BE2C (cell line): ENCODE data around the gene MS4A5.

Source experiments
- DNase-seq: peaks from one replicate; pipeline ENCODE4 v3.0.0-alpha.2; 2020
- H3K27me3 ChIP-seq: fragments of 250-450 bp; sonication (Bioruptor Pico); 2 replicates; pipeline ENCODE4 v1.5.1; 2020; ENCODE audit warnings: mild to moderate bottlenecking
- H3K36me3 ChIP-seq: fragments of 250-450 bp; sonication (Bioruptor Pico); 2 replicates; pipeline ENCODE4 v1.5.1; 2020; ENCODE audit warnings: mild to moderate bottlenecking
- H3K4me1 ChIP-seq: fragments of 250-450 bp; sonication (Bioruptor Pico); 2 replicates; pipeline ENCODE4 v1.5.1; 2020
- H3K4me3 ChIP-seq: 2 replicates; pipeline ENCODE4 v1.5.1; 2011; ENCODE audit warnings: low read depth, low read length
- H3K9me3 ChIP-seq: fragments of 250-450 bp; sonication (Bioruptor Pico); 2 replicates; pipeline ENCODE4 v1.5.1; 2020
- CTCF ChIP-seq: IDR thresholded peaks from 2 replicates; pipeline ENCODE4 v1.5.1; 2012; ENCODE audit warnings: mild to moderate bottlenecking, low read depth, low read length

MS4A5 gene

GRCh38 chr11:60459345-60459744, 30.0 kb downstream of the MS4A5 start:
- no peak for TF ChIP-seq CTCF
- no peak for DNase-seq
- Histone ChIP-seq H3K4me1 (no peaks in the 10 kb centered on the region), H3K27me3 (no peaks in the 10 kb centered on the region), H3K36me3 (no peaks in the 10 kb centered on the region), H3K4me3 (no peak overlapping the region), H3K9me3 (no peaks in the 10 kb centered on the region)

GRCh38 chr11:60468829-60469228, 39.5 kb downstream of the MS4A5 start:
- Histone ChIP-seq H3K4me3 (no peak overlapping the region), H3K4me1 (no peaks in the 10 kb centered on the region), H3K36me3 (no peaks in the 10 kb centered on the region), H3K27me3 (no peaks in the 10 kb centered on the region), H3K9me3 (no peaks in the 10 kb centered on the region)
- no peak for TF ChIP-seq CTCF
- no peak for DNase-seq

GRCh38 chr11:60469723-60470122, 40.4 kb downstream of the MS4A5 start:
- TF ChIP-seq CTCF = no peak
- DNase-seq = no peak
- Histone ChIP-seq H3K27me3 (no peaks in the 10 kb centered on the region), H3K9me3 (no peaks in the 10 kb centered on the region), H3K4me3 (no peak overlapping the region), H3K4me1 (no peaks in the 10 kb centered on the region), H3K36me3 (no peaks in the 10 kb centered on the region)

- no peak for TF ChIP-seq CTCF
- Histone ChIP-seq H3K4me3 (no peak overlapping the region), H3K27me3 (no peaks in the 10 kb centered on the region), H3K9me3 (no peaks in the 10 kb centered on the region), H3K4me1 (no peaks in the 10 kb centered on the region), H3K36me3 (no peaks in the 10 kb centered on the region)
- DNase-seq = no peak
These were observed 47.7 kb downstream of the MS4A5 start for GRCh38 chr11:60477035-60477445.

- DNase-seq = no peak
- Histone ChIP-seq H3K27me3 (no peaks in the 10 kb centered on the region), H3K4me1 (no peaks in the 10 kb centered on the region), H3K9me3 (no peaks in the 10 kb centered on the region), H3K4me3 (no peak overlapping the region), H3K36me3 (no peaks in the 10 kb centered on the region)
- no peak for TF ChIP-seq CTCF
These were observed 53.0 kb downstream of the MS4A5 start for GRCh38 chr11:60482361-60482760.

- DNase-seq = no peak
These were observed 56.6 kb downstream of the MS4A5 start for GRCh38 chr11:60485987-60486386.

More at GRCh38 chr11:60485987-60486386, 56.6 kb downstream of the MS4A5 start:
- H3K4me3 ChIP-seq = no peak overlapping the region
- TF ChIP-seq CTCF = no peak
- H3K9me3 ChIP-seq = no peaks in the 10 kb centered on the region
- no peaks in the 10 kb centered on the region for H3K4me1 ChIP-seq
- no peaks in the 10 kb centered on the region for H3K36me3 ChIP-seq
- no peaks in the 10 kb centered on the region for H3K27me3 ChIP-seq
